Ovary (tissue), 3 donors: ENCODE measurements around the gene GLIPR1.

Source experiments
- CTCF ChIP-seq, 3 donors: fragments of 450-650 bp in 2 of 3; fragments of 200-600 bp in 1 of 3; IDR thresholded peaks; one replicate each; pipeline versions ENCODE4 v1.5.1 to v1.8.0; 2016 to 2022; ENCODE audit warnings: antibody characterized with exemption in 3 of 3, mild to moderate bottlenecking in 1 of 3
- EP300 ChIP-seq: sonication (generic); formaldehyde crosslinking; IDR thresholded peaks from one replicate; pipeline ENCODE4 v1.6.1; 2017; ENCODE audit warnings: antibody characterized with exemption
- POLR2A ChIP-seq: fragments of 450-650 bp; IDR thresholded peaks from one replicate; pipeline ENCODE4 v1.6.1; 2017; ENCODE audit warnings: antibody characterized with exemption, mild to moderate bottlenecking, moderate library complexity
- donor health status: DM: no; HTN: no; CAD: no.

GRCh38 chr12:75548879-75549278, 68.3 kb downstream of the GLIPR1 start:
- no peak for TF ChIP-seq CTCF (IDR thresholded peaks at IDR 0.05)
- no peak for TF ChIP-seq EP300
- no peak for TF ChIP-seq POLR2A
